ENCODE results near the gene NHSL1.

The NHSL1 gene

DNA sequence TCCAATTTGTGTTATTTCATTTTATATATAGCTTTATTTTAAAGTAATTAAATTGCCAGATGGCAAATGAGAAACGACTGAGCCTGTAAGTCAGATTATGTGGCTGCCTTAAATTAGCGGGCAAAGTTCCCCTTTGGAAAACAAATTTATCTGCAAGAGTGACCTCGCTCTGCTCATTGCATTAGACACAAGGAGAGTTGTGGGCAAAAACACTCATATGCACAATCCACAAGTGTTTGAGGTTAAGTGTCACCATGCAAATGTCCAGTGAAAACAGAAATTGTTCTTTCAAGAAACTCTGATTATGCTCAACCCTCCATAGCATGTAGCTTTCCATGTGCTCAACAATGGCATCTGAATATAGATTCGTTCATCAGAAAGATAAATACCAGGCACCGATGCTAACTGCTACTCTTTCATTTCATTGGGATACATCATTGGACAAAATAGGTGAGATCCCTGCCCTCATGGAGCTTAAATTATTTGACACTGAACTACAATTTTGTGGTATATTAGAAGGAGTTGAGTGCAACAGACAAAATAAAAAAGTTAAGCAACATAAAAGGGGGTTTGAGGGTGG, 1.7 kb upstream of the NHSL1 start:
- in situ Hi-C loops (cut with MboI; ENCODE audit: low sequenced_read_pairs), result loop anchor here (25.0 kb wide), 1 partner anchor 389 kb away; the partner anchor contains the start of gene PERP

DNA sequence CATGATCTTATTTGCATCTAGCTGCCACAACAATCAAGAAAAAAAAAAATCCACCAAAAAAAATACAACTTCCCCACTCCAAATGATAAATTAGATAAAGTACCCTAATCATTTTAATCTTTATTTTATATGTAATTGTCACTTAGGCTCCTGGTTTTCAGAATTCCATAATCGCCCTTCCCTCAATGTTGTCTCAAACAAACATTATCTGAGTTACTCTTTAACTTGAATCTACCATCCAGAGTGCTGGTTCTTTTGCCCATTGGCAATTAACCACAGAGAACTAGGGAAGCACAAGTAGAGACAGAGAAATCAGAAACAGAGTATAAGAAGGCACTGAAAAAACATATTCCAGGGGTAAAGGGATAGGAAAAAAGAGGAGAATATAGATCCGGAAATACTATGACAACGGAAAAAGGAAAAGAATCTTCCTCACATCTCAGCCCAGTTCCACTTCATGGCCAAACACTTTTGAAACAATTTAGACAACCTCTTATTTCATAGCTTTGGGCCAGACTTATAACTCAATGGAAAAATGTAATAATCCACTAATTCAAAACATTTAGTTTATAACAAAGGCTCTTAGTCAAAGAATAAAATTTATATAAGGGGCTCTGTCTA, 861 bp upstream of the NHSL1 start:
- in situ Hi-C loops (cut with MboI; ENCODE audit: low sequenced_read_pairs), result loop anchor here (25.0 kb wide), 1 partner anchor 388 kb away; the partner anchor contains the start of gene PERP

DNA sequence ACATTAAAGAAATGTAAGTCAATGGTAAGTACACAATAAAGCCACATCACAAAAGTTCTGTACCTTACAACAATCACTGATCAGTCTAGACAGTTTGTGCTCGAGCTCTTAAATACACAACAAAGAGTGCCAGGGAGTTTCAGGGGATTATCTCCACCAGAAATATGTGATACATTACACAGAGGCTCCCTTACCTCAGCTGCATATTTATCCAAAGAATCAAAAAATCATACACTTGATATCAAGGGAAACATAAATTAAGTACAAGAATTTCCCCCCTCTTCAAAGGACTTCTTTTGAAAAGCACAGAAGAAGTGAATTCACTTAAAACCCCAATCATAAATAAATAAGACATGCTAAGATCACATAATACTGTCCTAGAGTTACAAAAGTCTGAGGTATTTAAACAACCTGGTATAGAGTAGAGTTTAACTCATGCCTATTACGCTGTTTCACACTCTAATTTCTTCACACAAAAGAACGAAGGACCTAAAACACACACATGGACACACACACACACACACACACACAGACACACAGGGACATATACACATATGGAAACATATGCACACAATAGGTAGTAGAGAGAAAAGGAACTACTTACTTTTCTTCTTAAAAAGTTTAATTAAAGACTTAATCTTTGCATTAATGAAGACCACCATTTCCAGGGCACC, 528 bp downstream of the NHSL1 start:
- in situ Hi-C loops (cut with MboI; ENCODE audit: low sequenced_read_pairs), result no loop called here

DNA sequence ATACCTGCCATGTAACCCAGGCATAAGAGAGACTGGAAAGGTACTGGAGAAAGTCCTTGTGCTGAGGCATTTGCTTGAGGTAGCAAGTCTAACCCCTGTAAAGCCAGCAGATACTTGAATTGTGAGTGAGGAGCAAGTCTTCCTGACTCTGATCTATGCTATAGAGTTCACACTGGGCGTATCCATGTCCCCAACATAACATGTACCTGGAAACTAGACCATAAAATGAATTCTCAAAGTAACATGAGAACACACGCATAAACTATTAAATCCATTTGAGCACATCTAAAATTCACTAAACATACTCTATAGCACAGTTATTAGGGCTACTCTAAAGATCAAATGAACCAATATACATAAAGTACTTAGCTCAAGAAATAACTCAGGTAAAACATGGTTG, 2.0 kb downstream of the NHSL1 start:
- in situ Hi-C loops (cut with MboI; ENCODE audit: low sequenced_read_pairs), result no loop called here

DNA sequence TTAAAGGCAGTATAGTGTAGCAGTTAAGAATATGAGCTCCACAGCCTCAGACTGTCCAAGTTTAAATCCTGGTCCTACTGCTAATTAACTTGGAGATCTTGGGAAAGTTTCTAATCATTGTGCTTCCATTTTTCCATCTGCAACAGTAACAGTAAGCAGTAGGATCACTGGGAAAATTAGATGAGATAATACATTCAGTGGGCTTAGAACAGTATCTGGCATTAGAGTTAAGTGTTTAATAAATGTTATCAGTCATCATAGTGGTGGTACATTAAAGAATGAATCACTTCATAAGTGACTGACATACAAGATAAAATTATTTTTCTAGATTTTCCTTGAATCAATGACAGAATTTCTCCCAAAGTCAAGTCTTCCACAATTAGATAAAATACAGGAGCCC, 5.0 kb downstream of the NHSL1 start:
- in situ Hi-C loops (cut with MboI; ENCODE audit: low sequenced_read_pairs), result no loop called here

DNA sequence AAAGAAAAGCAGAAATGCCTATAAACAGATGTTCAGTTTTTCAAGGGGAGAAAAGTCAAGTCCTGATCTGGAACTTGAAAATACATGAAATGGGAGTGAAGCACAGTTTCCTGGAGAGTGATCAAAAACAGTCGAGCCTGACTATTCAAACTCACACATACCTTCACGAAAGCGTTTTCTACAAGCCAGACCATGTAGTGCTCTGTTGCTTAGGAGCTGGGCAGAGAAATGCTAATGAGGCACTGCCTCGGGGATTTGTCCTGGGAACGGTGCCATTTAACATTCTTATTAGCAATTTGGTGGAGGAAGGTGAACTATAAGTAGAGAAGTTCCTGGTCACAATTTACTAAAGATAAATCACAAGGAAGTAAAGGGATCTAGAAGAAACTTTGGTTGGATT, 5.9 kb downstream of the NHSL1 start:
- in situ Hi-C loops (cut with MboI; ENCODE audit: low sequenced_read_pairs), result no loop called here

DNA sequence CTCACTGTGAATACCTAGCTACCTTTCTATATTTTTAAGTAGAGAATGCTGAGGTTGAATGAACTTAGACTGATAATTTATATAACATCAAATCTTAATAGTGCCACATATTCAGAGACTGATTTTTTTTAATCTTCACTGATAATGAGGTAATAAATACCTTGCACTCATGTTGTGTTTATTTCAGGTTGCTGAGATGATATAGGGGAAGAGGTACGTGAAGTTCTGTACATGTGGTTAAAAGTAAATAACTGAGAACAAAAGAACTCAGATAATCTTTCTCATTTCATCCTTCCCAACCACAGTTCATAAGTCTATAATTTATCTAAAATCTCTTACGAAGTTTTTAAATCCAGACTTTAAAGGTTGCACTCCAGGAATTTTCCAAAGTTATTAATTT, 6.4 kb downstream of the NHSL1 start:
- in situ Hi-C loops (cut with MboI; ENCODE audit: low sequenced_read_pairs), result no loop called here

DNA sequence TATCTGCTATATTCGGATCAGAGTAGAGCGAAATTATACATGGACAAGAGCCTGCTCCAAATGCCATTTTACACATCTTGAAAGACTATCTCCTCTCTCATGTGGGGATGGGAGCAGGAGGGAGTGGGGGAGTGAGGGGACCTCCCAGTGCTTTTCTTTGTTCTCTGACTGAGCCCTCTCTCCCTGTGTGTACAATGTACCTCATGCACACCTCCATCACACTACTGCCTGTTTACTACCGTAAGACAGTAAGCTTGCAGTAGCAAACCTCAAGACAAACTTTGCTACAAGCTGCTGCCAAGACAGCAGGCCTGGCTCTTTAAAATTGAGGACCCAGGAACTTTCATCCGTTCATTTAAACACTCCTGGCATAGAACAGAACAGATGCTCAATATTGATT, 7.2 kb downstream of the NHSL1 start:
- in situ Hi-C loops (cut with MboI; ENCODE audit: low sequenced_read_pairs), result no loop called here

DNA sequence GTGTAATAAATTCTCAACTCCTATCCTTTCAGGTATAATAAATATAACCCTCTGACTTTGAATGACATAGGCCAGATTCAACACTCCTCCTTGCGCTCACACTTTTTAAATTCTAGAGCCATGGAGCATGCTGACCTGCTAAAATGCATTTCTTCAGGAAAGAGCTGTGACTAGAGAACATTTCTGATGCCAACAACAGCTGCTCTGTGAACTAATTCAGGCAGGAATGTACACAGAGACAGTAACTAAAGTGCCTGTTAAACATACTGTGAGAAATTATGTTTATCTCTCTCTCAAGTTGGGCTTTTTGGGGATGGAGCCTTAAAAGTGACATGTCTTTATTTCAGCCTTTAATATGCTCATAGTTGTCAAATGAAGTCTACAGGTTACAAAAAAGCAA, 8.3 kb downstream of the NHSL1 start:
- in situ Hi-C loops (cut with MboI; ENCODE audit: low sequenced_read_pairs), result no loop called here

DNA sequence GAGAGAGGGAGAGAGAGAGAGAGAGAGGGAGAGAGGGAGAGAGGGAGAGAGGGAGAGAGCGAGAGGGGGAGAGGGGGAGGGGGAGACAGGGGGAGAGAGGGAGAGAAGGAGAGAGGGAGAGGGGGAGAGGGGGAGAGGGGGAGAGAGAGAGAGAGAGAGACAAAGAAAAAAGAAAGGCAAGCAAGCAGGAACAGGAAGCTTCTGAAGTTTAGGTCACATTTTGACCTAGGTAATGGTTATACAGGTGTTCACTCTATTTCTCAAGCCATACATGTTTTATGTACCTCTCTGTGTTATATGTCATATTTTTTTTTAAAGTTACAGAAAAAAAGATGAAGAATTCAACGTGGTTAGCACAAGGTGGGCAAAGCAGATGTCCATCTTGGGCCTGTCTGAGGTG, 9.4 kb downstream of the NHSL1 start:
- in situ Hi-C loops (cut with MboI; ENCODE audit: low sequenced_read_pairs), result no loop called here

DNA sequence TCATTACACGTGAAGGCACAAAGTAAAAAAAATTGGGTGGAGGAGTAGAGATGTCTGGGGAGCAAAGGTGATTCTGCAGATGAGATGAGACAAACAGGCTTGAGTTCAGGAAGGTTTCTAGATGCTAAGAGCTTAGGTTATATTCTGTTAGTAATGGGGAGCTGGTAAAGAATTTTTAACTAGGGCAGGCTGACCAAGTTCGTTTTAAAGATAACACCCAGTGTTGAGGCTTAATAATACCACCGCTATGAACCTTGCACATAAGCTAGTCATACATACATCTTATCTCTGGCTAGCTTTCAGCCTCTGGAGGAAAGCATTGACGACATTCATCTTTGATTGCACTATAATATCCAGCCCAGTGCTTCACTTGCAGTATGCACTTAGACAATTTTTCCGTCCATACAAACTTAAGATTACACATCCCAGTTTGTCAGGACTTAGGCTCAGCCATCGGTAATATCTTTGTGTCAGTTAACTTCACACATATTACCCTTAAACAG, 12.1 kb downstream of the NHSL1 start:
- in situ Hi-C loops (cut with MboI; ENCODE audit: low sequenced_read_pairs), result no loop called here

DNA sequence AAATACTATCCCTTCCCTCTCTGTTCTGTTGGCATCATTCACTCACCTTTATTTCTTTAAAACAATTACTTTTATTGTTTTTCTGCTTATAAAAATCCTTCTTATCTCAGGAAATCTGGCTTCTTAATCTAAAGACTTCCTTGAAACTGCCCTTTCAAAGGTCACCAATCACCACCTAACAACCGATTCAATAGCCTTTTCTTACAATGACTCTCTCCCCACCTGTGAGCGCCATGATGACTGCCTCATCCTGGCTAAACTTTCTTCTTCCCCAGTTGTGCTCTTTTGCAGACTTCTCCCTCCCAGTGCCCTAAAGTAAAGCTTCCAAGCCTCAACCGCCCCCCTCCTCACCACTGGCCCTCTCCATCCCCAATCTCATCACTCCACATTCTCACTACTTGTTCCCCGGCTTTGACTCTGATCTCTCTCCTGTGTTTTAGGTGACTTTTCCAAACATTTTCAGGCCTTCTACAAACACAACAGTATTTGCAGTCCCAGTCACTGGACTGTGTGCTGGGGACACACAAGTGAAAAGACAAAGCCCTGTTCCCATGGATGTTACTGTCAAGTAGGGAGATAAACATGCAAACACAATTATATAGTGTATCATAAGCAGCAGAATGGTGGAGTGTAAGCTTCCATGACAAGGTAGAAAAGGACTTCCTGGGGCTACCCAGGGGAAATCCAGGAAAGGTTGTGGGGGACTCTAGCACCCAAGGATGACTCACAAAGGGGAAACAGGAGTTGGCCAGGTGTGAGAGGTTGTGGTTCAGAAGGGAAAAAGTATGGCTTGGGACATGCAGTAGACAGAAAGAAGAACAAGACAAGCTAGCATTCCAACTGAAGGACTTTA, 12.8 kb downstream of the NHSL1 start:
- in situ Hi-C loops (cut with MboI; ENCODE audit: low sequenced_read_pairs), result no loop called here

DNA sequence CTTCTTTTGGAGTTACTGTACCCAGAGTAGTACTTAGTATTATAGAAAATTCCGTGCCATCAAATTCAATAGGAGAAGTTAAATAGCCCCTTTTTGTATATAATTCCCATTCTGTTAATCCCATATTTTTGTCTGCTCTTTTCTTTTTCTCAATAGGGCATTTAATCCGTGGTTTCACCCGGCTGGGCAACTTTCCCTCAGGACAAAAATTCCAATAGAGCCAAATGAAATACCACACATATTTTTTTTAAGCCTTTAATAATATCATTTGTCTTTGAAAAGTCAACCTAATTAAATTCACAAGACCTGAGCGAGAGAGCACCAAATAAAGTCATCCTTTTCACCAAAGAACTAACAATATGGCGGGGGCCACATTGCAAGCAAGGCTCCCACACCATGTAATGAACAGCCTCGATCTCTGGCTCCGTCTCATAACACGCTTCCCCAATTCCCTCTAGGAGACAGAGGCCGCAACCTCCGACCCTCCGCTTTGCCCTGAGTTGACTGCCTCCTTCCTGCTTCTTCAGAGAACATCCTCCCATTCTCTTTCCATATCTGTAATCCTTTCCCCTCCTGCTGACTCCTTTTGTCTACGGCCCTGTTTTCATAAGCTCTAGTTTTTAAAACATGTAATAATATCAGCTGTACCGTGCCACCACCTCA, 13.6 kb downstream of the NHSL1 start:
- in situ Hi-C loops (cut with MboI; ENCODE audit: low sequenced_read_pairs), result no loop called here

DNA sequence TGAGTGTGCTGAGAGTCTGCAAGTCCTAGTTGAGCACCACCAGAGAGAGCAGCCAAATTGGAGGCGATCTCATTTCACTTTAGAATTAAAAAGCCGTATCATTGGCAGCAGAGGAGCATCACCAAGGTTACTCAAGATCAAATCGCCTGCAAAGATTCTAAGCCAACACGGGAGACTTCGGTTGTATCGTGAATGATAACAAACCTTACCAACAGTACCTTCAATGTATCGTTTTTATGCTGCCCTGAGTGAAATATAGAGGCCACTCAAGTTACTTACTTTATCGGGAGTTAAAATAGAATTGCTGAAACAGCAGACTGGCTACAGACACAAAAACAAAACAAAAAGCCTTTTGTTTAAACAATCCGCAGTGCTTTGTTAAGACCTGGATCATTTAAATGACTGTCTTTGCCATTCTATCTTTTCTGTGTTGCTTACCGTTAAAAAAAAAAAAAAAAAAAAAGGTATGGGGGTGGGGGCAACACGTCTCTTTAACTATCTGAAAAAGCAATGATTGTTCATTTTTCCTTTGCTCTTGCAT, 14.2 kb downstream of the NHSL1 start:
- in situ Hi-C loops (cut with MboI; ENCODE audit: low sequenced_read_pairs), result no loop called here

DNA sequence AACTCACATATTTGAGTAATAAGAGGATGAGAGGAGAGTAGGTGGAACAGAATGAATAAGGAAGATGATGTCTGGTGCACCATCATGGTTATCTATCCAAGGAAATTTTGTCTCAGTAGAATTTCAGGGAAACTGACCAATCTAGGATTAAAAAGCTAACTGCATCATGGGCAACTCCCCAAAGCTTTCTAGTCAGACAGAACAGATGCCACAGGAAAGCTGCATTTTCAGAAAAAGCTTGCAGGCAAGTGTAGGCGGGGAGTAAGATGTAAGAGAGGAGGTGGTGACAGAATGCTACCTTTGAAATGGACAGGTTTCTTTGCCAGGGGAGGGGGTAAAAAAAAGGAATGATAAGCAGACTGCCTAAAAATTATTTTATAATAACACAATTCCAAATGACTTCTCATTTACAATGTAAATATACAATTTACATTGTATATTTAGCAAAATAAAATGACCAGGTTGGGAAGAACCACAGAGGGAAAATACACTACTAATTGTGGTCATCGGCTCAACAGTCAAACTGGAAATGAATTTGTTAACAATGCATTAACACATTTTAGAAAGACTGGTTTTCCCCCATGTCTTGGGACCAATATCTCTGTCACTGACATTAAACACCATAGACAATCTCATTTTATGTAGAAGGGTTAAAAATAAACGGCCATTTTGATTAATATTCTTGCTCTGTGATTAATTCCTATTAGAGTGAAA, 15.1 kb downstream of the NHSL1 start:
- in situ Hi-C loops (cut with MboI; ENCODE audit: low sequenced_read_pairs), result no loop called here

DNA sequence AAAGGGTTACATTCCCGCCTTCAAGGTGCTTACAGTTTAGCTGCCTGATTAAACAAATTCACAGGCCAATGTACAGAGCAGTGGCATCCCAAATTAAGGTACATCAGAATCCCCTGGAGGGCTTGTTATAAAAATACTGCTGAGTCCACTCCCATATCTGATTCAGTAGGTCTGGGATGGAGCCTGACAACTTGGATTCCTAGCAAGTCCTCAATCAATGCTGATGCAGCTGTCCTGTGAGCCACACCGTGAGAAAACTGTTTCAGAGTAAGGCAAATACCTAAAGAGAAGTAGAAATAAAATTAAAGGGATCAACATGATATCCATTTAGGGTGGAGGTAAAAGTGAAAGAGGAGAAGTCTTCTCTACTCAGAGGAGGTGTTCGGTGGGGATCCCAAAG, 16.5 kb downstream of the NHSL1 start:
- in situ Hi-C loops (cut with MboI; ENCODE audit: low sequenced_read_pairs), result no loop called here

DNA sequence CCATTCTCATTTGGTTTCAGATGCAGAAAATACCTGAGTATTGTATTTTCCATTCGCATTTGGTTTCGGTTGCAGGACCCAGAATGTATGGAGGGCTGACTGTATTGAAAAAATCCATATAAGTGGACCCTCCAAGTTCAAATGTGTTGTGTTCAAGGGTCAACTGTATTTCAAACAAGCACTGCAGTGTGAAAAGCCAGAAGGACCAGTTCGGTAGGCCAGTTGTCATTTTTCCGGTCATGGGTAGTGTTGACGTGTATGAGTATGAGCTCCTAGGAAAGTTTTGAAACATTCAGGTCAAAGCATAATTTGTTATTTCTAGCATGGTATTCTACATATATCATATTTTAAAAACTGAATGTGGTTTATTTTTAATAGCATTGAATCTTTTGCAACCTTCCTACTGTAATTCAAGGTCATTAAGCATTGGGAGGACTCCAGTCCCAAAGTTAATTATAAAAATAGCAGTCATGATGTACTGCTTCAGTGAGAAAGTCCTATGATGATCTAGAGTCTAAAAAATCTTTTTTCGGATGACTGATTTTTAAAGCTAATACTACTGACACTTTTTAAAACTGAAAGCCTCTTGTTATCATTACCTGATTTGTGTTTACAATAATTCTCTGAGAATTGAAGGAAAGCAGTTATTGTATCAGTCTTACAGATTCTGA, 18.9 kb downstream of the NHSL1 start:
- in situ Hi-C loops (cut with MboI; ENCODE audit: low sequenced_read_pairs), result no loop called here

DNA sequence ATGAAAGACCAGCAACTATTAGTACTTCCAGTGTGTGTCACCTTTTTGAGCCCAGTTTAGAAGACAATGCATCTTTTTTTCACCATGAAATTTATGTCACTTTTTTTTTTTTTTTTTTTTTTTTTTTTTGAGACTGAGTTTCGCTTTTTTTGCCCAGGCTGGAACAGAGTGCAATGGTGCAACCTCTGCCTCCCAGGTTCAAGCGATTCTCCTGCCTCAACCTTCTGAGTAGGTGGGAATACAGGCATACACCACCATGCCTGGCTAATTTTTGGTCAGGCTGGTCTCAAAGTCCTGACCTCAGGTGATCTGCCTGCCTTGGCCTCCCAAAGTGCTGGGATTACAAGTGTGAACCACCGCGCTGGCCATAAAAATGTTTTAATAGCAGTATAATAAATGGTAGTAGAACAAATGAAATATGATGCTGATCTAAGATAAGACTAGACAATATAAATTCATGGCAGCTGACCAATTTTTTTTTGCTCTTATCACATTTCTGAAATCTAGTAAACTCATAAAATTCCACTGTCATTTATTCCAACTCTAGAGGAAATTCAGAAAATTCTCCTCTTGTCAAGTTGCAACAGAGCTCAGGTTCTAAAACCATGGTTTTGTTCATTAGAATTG, 21.3 kb downstream of the NHSL1 start:
- in situ Hi-C loops (cut with MboI; ENCODE audit: low sequenced_read_pairs), result no loop called here

DNA sequence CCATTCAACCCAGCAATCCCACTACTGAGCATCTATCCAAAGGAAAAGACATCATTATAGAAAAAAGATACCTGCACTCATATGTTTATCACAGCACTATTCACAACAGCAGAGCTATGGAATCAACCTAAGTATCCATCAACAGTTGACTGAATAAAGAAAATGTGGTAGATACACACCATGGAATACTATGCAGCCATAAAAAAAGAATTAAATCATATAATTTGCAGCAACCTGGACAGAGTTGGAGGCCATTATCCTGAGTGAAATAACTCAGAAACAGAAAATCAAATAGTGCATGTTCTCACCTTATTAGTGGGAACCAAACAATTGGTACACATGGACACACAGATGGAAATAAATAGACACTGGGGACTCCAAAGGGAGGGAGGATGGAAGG, 23.2 kb downstream of the NHSL1 start:
- in situ Hi-C loops (cut with MboI; ENCODE audit: low sequenced_read_pairs), result no loop called here
